HG03175 (cell line): Measurements from ENCODE around the gene TRIO.
"Not testable (repeated sequence)": the region's sequence is repeated elsewhere in the genome, so short reads cannot be mapped to it uniquely, and the experiment has no call there.

ENCODE experiments used
- ATAC-seq: cut with Tn5 transposase; IDR thresholded peaks from one replicate; pipeline ENCODE4 v1.9.1; 2021; ENCODE audit warnings: mild to moderate bottlenecking, moderate library complexity; ENCODE audit not compliant: unreplicated experiment

Gene TRIO

DNA sequence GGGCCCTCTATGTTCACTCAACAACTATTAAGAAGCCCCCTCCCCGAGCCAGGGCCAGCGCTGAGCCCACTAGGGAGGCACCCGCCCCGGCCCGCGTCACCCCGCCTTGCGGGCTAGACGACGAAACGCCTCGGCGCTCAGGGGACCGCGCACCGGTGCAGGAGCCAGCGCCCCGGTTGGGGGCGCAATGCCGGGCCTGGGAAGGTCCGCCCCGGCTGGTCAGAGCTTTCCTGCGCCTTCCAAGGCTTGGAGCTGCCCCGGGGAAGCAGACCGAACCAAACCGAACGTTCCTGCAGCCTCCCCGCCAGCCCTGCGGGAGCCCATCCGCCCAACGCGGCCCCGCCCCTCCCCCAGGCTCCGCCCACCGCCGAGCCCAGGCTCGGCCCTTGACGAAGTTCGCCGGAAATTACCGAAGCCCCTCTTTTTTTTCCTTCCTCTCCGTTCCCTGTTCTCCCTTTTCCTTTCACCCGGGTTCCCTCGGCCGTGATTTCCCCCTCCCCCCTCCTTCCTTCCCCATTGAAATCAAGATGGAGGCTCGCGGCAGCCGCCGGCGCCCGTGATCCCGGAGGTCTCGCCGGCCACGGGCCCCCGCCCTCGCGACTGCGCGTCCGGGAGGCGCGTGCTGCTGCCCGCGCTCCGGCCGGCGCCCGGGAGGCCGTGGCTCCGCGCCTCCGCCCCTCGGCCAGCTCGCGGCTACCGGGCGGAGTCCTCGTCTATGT is at the start of gene TRIO:
Gene TRIO (plus strand): TSS at position 516 of the 719 bp plus-strand sequence. CDS start 384 bp downstream, outside the sequence.
- ATAC-seq: peak; percentile 47

DNA sequence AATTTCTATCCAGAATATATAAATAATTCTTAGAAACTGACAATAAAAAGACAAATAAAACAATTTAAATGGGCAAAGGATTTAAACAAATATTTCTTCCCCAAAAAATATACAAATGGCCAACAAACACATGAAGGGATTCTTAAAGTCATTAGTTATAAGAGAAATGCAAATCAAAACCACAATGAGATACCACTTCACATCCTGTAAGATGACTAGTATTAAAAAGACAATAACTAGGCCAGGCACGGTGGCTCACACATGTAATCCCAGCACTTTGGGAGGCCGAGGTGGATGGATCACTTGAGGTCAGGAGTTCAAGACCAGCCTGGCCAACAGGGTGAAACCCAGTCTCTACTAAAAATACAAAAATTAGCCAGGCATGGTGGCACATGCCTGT is 45.8 kb upstream of the TRIO start:
- ATAC-seq: not testable (repeated sequence)

DNA sequence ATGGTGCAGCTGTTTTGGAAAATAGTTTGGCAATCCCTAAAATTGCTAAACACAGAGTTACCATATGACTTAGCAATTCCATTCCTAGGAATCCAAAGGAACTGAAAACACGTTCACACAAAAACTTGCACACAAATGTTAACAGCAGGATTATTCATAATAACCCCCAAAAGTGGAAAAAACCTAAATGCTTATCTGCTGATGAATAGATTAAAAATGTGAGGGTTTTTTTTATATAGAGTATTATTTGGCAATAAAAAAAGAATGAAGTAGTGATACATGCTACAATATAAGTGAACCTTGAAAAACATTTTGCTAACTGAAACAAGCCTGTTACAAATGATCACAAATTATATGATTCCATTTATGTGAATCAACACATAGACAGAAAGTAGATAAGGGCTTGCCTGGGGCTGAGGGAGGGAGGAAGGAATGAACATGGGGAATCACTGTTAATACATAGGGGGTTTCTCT is 45.1 kb upstream of the TRIO start:
- ATAC-seq: no peak

DNA sequence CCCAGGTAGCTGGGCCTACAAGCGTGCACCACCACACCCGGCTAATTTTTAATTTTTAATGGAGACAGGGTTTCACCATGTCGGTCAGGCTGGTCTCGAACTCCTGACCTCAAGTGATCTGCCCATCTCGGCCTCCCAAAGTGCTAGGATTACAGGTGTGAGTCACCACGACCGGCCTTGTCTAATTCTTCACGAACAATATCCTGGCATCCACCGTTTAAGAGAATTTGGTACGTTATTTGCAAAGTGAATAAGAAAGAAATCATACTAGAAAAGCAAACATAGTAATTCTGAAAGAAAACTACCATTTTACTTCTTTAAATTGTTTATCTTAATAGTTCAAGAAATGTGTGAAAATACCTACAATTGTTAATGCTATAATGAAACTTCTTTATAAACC is 42.9 kb upstream of the TRIO start:
- ATAC-seq: no peak

DNA sequence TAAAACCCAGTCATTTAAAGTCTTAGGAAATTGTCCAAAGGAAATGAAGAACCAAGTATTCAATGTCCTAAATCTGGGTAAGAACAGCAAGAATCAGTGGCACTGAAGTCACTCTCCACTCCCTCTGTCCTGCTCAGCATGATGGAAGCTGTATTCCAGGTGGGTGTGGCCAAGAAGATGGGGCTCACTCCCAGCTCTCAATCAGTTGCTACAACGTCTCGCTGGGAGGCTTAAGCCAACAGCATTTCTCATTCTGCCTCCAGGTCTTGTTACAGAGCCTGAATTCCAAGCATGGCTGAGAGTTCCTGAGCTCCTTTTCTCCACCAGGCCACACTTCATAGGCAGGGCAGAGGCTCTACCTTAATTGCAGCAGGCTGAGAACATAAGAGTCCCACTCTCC is 41.2 kb upstream of the TRIO start:
- ATAC-seq: no peak

DNA sequence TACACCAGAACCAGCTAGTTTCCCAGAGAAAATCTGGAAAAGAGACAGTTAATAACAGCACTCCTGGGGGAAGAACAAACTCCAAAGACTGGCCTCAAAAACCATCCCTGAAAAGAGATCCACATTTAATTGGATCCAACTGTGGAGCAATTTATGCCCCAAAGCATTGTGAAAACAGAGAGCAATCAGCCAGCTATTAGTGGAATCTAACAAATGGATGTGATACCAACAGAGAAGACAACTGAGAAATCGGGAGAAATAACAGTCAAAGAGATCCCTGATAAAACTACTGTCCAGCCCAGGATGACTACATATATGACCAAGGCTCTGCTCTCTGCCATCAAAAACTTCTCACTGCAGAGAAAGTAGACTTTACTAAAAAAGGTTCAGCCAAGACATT is 40.5 kb upstream of the TRIO start:
- ATAC-seq: no peak

DNA sequence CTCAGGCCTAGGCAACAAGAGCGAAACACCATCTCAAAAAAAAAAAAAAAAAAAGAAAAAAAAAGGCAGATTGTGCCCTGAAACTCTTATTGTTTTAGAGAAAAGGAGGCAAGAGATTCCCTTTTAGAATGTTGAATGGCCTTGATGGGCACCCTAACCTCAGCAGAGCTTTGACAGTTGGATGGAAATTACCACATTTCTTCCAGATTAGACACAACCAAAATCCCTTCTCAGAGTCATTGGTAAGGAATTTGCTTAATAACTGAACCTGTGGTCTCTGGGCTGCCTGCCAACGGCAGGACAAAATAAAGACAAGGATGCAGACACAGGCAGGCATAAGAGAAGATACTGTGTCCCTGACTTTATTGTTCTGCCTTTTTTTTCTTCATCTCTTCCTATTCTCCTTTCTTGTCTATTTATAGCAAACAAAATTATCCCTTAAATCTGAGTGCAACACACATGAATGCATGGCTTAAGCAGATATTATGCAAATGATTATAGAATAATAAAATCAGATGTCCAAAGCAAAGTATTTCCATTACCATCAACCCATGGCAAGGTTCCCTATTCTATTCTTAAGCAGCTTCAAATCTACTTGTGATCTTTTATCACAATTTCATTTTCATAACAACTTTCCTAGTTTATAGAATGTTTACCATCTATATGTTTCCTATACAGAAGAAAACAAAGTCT is 37.3 kb upstream of the TRIO start:
- ATAC-seq: no peak

DNA sequence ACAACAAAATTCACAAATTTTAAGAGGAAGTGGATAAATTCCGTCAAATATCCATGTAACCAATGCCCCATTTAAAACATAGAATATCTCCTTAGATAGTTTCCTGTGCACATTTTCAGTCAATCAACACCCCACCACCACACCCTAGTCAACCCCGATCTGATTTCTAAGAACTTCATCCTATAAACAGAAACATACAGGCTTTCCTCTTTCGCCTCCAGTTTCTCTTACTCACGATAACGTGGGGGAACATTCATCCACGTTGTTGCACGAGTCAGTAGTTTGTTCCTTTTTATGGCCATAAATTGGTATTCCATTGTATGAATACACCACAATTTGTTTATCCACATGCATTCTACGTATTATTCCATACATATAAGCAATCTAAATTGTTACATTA is 35.6 kb upstream of the TRIO start:
- no peak for ATAC-seq

DNA sequence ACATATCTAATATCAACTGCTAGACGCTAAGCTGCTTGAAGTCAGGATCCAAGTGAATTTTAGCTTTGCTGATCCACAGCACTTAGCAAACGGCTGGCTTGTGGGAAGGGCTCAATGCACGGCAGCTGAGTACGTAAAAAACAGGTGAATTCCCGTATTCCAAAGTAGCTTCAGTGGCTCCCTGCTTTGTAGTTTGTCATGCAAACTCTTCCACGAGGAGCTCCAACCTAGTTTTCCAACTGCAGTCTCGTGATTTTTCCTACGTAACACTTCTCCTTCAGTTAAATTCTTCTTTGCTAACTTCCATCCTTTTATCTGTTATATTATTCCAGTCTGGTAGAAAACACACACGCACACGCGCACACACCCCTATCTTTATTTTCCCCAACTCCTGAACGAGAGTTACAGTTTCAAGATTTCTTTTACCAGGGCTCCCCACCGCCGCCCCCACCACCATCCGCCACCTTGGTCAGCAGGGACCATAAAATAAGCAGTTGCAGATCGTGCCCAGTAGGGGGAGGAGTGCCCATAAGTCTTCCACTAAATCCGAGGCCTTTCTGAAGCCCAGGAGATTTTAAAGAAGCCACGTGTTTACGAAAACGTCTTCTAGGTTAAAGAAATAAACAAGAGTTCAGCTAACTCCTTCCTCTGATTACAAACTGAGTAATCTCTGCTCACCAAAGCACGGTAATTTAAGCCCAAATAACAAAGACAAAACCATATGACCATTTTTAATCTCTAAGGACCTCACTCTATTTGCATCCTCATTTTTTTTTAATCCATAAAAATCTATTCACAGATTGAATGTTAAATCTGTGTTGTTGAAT is 34.8 kb upstream of the TRIO start:
- ATAC-seq: peak; percentile 74

DNA sequence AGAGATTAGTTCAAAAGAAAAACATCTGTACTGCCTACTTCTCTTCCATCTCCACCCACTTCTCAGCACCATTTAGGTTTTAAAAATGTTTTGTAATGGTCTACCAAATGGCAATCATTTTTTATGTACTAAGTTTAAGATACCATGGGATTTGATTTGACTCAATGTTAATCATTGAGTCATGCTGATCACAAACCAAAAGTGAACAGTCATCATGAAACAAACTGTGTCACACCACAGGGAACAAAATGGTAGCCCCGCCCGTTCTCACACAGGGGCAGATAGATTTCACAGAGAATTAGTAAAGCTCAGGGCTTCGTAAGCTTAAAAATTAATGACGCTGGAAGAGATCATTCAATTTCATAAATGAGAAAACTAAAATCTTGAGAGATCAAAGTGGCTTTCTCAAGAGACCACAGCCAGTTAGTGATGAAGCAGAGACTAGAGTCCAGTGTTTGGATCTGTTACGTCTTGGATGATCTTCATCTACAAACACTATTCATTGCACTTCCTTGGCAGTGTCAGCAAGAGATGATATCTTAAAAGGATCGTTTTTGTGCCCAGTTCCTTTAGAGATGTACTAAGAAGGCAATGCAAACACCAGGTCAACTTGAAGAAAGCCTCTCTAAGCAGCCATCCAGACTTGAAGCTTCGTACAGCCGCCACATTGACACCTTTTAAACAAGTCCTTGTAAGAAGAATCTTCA is 33.9 kb upstream of the TRIO start:
- ATAC-seq: peak; percentile 89

DNA sequence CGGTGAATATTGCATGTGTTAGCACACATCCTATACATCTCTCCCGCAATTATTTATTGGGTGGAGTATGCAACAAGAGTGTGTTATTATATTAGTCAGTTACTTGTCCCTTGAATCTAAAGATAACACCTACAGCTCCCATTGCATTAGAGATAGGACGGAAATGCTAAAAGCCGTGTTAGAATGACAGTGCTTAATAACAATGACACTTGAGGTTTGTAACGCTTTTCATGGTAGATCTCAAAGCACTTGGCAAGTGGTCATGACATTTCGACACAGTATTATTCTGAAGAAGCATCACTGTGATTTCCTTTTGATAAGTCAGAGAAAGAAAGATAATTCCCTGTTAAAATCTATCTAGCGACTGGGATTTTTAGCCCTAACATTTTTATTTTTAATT is 33.4 kb upstream of the TRIO start:
- no peak for ATAC-seq

DNA sequence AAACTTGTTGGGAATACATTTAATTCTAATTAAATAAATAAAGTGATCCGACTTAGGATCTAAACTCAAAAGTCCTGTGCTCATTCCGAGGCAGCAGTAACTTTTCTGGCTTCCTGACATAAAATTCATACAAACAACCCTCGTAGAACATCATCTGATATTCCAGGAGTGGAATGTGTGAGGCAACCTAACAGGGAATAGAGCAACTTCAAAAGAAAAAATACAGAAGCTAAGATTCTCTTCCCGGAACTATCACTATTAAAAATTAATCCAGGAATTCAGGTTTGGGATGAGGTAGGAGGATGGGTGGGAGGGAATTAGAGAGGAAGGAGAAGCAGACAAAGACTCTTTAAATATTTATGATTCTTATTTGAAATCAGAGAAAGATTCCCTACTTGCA is 32.9 kb upstream of the TRIO start:
- ATAC-seq: no peak

DNA sequence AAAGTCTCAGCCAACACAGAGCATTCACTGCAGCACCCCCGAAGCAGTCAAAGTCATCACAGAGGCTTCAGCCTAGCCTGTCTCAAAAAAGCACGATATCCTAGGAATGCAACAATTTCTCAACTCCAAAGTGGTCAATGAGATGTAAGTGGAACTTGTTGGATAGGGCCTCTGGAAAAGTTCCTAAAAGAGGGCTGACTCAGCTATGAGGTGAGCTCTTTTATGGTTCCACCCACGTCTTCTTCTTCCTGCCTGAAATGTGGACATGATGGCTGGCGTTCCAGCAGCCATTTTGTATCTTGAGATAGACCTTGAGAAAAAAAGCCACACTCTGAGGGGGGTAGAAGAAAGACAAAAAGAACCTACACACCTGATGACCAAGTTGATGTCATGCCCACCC is 32.5 kb upstream of the TRIO start:
- ATAC-seq: no peak

DNA sequence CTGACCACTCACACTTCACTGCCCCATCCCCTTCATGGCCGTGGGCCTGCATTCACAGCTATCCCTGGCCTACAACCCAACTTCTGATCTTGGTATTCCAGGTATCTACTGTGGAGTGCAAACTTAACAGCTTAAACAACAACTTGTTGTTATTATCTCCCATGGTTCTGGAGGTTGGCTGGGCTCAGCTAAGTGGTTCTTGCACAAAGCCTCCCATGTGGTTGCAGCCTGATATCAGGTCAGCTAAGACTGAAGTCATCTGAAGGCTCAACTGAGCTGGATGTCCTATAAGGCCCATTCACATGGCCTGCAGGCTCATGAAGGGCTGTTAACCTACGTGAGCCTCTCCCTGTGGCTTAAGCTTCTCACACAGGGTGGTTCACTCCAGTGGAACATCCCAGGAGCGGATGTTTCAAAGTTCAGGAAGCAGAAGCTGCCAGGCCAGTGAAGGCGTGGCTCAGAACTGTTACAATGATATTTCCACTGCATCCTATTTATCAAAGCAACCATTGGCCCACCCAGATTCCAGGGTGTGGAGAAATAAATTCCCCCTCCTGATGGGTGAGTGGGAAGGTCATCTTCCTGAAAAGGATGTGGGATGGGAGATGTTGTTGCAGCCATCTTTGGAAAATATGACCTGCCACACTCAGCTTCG is 30.0 kb upstream of the TRIO start:
- ATAC-seq: no peak

DNA sequence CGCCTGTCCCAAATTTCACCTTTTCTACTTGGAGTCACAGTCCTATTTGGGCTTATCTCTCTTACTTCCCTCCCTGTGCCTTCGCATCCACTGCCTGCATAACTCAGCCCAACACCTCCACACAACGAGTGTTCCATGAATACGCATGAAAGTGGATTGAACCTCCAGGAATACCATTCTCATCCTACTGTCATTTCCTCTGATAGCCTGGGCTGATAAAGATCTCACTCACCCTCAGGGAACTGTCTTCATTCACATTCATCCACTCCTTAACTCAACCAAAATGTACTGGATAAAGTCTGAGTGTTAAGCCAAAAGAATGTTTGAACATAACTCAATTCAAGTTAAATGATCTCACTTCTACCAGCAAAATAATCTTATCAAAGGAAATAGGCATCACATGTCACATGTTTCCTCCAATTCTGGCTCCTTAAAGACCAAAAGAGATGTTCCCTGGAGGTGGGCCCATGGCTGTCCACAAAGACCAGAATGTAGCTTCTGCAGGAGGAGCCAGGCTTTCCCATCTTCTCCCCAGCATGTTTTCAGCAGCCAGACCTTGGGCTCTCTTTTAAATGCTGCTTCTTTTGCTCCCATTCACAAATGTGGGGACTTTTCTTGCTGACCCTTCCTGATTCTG is 28.4 kb upstream of the TRIO start:
- no peak for ATAC-seq

DNA sequence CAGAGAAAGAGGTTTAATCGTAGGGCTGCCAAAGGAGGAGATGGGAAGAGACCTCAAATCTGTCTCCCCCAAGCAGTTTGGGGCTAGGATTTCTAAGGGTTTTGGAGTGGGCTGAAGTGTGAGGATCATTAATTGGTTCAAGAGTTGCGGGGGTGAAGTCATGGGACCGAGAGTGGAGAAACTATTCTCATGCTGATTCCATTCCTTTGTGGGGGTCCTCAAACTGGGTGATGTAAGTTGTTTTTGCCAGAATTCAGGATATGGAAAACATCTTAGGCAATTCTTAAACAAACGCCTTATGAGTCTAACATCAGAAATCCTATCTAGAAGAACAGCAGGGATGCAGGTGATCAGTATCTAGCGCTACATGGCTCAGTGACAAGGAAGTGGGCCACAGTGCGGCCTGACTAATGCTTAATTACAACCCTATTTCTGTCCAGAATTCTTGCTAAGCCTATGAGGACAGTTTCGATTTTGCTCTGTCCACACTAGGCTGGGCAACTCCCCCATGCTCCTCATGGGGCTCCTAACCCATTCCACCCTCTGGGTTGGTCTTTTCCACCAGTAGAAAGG is 27.7 kb upstream of the TRIO start:
- no peak for ATAC-seq

DNA sequence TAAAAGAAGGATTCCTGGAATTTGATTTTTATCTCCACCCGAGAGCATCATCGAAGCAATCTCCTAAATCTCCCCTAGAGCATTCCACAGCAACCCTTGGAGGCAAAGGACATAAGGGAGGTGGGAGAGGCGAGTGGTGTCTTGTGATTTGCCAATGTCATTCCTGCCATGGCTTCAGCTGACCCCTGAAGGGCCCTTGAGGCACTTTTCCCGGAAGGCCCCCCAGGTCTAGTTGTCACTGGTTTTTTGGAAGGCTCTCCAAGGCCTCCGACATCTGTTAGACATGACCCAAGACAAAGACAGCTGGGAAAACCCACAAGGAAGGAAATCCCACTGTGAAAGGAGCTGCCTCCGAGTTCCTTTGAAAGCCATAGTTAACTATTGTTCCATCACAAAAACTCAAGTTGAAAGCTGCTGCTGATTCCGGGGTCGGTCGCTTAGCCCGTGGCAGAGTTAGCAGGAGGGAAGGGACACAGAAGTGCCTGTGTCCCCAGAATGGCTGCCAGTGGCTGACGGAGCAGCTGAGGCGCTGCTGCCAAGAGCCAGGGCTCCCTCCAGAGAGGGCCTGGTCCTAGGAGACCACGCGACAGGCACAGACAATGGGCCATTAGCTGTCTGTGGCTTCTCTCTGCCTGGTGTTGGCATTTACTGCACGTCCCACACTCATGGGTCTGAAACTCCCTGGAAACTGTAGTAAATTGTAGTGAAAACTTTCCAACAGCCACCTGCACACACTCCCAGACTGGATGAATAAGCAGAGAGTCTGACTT is 24.4 kb upstream of the TRIO start:
- ATAC-seq: no peak

DNA sequence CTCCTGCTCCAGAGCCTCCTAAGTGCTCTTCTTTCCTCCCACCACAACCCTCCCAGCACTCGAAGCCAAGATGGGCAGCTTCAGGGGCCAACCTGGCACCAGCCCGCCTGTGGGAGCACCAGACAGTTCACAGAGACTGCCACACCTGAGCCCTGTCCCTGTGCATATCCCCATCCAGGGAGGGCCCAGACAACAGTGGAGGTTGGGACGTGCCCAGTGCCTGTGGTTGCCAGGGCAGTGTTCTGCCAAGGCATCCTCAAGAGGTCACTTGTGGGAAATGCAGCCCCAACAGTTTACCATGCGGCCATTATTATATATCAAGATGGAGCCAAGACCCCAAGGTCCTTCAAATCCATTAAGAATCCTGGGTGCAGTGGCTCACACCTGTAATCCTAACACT is 23.0 kb upstream of the TRIO start:
- no peak for ATAC-seq

DNA sequence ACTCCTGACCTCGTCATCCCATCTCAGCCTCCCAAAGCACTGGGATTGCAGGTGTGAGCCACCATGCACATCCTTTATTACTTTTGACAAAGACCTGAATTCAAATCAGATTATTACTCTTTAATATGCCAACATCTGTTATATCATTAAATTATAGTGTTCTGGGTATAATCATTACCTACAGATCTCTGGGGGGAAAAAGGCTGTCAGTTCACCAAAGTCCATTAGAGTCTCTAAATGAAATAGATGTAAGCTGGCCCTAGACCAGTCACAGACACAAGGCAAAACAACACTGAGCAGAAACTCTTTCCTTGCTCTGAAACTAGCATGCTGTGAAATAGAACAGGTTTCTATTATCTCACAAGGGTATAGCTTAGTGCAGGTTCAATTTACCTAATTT is 21.6 kb upstream of the TRIO start:
- ATAC-seq: no peak
